HEK293 (cell line): ENCODE results near the gene NATD1.

Experiments used
- CTCF ChIA-PET: fragments of 350-600 bp; formaldehyde crosslinking; extraction: SDS; loops from one replicate; lab custom pipeline; 2021; ENCODE audit warnings: antibody characterized with exemption; lab: Yijun Ruan, JAX
- POLR2A ChIA-PET: fragments of 300-600 bp; formaldehyde crosslinking; extraction: SDS; loops from one replicate; lab custom pipeline; 2020; ENCODE audit warnings: antibody characterized with exemption, inconsistent platforms; lab: Yijun Ruan, JAX
- H3K27ac ChIP-seq: fragments of 200-500 bp; sonication (Bioruptor generic); 2 replicates; pipeline ENCODE4 v1.5.1; 2014; ENCODE audit warnings: low read depth, low read length, control low read depth, inconsistent platforms; ENCODE audit errors: extremely low read depth
- H3K36me3 ChIP-seq, 2 experiments: fragments of 200-500 bp in 1 of 2; sonication (Bioruptor generic) in 1 of 2; 1 replicate in 1 of 2; 2 replicates in 1 of 2; pipeline ENCODE4 v1.5.1; 2014 to 2017; ENCODE audit warnings: inconsistent platforms in 2 of 2, low read length in 2 of 2; ENCODE audit not compliant: control insufficient read depth in 2 of 2, insufficient read depth in 1 of 2
- H3K4me1 ChIP-seq: fragments of 200-500 bp; sonication (Bioruptor generic); 2 replicates; pipeline ENCODE4 v1.5.1; 2014; ENCODE audit warnings: mild to moderate bottlenecking, low read length, inconsistent platforms; ENCODE audit not compliant: control insufficient read depth, insufficient read depth
- H3K4me3 ChIP-seq: 2 replicates; pipeline ENCODE4 v1.5.1; 2011; ENCODE audit warnings: low read depth, mild to moderate bottlenecking, control low read depth, low read length, moderate library complexity
- H3K9me3 ChIP-seq: fragments of 200-500 bp; sonication (Bioruptor generic); 2 replicates; pipeline ENCODE4 v1.5.1; 2014; ENCODE audit warnings: low read depth, low read length, inconsistent platforms; ENCODE audit not compliant: control insufficient read depth, insufficient read depth
- ATF2 ChIP-seq: fragments of 450-650 bp; formaldehyde crosslinking; IDR thresholded peaks from 2 replicates; pipeline ENCODE4 v1.5.1; 2016; ENCODE audit warnings: missing biosample characterization, missing genetic modification characterization, low read depth
- CTCF ChIP-seq: fragments of 450-650 bp; formaldehyde crosslinking; IDR thresholded peaks from 2 replicates; pipeline ENCODE4 v1.5.1; 2016; ENCODE audit warnings: missing biosample characterization, missing genetic modification characterization
- EGR2 ChIP-seq: fragments of 450-650 bp; formaldehyde crosslinking; IDR thresholded peaks from 2 replicates; pipeline ENCODE4 v1.5.1; 2016; ENCODE audit warnings: low read depth, missing biosample characterization, missing genetic modification characterization
- KLF9 ChIP-seq: fragments of 450-650 bp; formaldehyde crosslinking; IDR thresholded peaks from 2 replicates; pipeline ENCODE4 v1.5.1; 2016; ENCODE audit warnings: missing biosample characterization, missing genetic modification characterization, low read depth
- SALL2 ChIP-seq: fragments of 450-650 bp; formaldehyde crosslinking; IDR thresholded peaks from 2 replicates; pipeline ENCODE4 v1.5.0; 2017; ENCODE audit warnings: missing biosample characterization, mild to moderate bottlenecking, missing genetic modification characterization, borderline replicate concordance
- SP3 ChIP-seq: fragments of 450-650 bp; formaldehyde crosslinking; IDR thresholded peaks from 2 replicates; pipeline ENCODE4 v1.5.1; 2016; ENCODE audit warnings: missing biosample characterization, missing genetic modification characterization
- TRIM28 ChIP-seq: IDR thresholded peaks from 2 replicates; pipeline ENCODE4 v1.6.1; 2011; ENCODE audit warnings: low read length, control low read depth, borderline replicate concordance
- ZBTB17 ChIP-seq: fragments of 450-650 bp; formaldehyde crosslinking; IDR thresholded peaks from 2 replicates; pipeline ENCODE4 v1.5.1; 2016; ENCODE audit warnings: missing biosample characterization, missing genetic modification characterization
- ZBTB6 ChIP-seq: fragments of 450-650 bp; formaldehyde crosslinking; IDR thresholded peaks from 2 replicates; pipeline ENCODE4 v1.5.1; 2017; ENCODE audit warnings: missing biosample characterization, missing genetic modification characterization
- ZBTB8A ChIP-seq: fragments of 450-650 bp; formaldehyde crosslinking; IDR thresholded peaks from 2 replicates; pipeline ENCODE4 v1.5.1; 2016; ENCODE audit warnings: missing biosample characterization, missing genetic modification characterization
- ZNF132 ChIP-seq: fragments of 450-650 bp; formaldehyde crosslinking; IDR thresholded peaks from 2 replicates; pipeline ENCODE4 v1.5.1; 2017; ENCODE audit warnings: missing biosample characterization, missing genetic modification characterization, borderline replicate concordance
- ZNF488 ChIP-seq: fragments of 450-650 bp; formaldehyde crosslinking; IDR thresholded peaks from 2 replicates; pipeline ENCODE4 v1.5.1; 2016; ENCODE audit warnings: missing biosample characterization, missing genetic modification characterization
- ZNF623 ChIP-seq: fragments of 450-650 bp; formaldehyde crosslinking; IDR thresholded peaks from 2 replicates; pipeline ENCODE4 v1.5.1; 2016; ENCODE audit warnings: missing biosample characterization, missing genetic modification characterization
- ZNF785 ChIP-seq: fragments of 450-650 bp; formaldehyde crosslinking; IDR thresholded peaks from 2 replicates; pipeline ENCODE4 v1.5.1; 2016; ENCODE audit warnings: missing biosample characterization, missing genetic modification characterization

Gene NATD1

GRCh38 chr17:21272881-21273792 lies 19.9 kb upstream of the NATD1 start (continued):
- TF ChIP-seq ZBTB6 (tag by site-specific recombination) (peak; percentile 95), ZBTB17 (tag by site-specific recombination) (0 out of 2 replicates have a peak, but pooled peaks have one; percentile 14), SP3 (tag by site-specific recombination) (peak; percentile 66), TRIM28 (no peak), SALL2 (tag by site-specific recombination) (no peak), ZNF488 (no peak), ZNF623 (tag by site-specific recombination) (no peak)
- TF ChIP-seq, all 188 proteins: peak for 9

- H3K9me3 ChIP-seq = no peaks in the 10 kb centered on the region
- no peak overlapping the region for H3K27ac ChIP-seq
- peaks cover 4% of the 10 kb centered on the region; the same call in 1 of the 2 replicates for H3K4me1 ChIP-seq
- no peak for TF ChIP-seq CTCF (tag by site-specific recombination)
- no peak for TF ChIP-seq ZBTB8A
- TF ChIP-seq ZNF785 (tag by site-specific recombination) = no peak
- POLR2A ChIA-PET = interaction anchor here (1.0 to 6.1 kb wide), 2 partner anchors 13 to 14 kb away, joined by 4 to 42 read pairs; no protein-coding TSS in a partner anchor
- no peaks in the 10 kb centered on the region for H3K36me3 ChIP-seq
- no peak overlapping the region for H3K4me3 ChIP-seq
- CTCF ChIA-PET = interaction anchor here (1.4 kb wide), 1 partner anchor 153 kb away, joined by 5 read pairs; no protein-coding TSS in a partner anchor
These were observed 19.0 kb upstream of the NATD1 start for GRCh38 chr17:21272250-21272649.

- Histone ChIP-seq H3K9me3 (no peaks in the 10 kb centered on the region), H3K27ac (no peak overlapping the region), H3K36me3 (no peaks in the 10 kb centered on the region), H3K4me1 (peaks cover 4% of the 10 kb centered on the region; the same call in 1 of the 2 replicates), H3K4me3 (no peak overlapping the region)
- ChIA-PET POLR2A (no interaction called here), CTCF (no interaction called here)
- no peak for TF ChIP-seq ZNF132
- 0 out of 2 replicates have a peak, but pooled peaks have one; percentile 8 for TF ChIP-seq EGR2 (tag by site-specific recombination)
- peak; percentile 36; the same call in 1 of the 2 replicates for TF ChIP-seq ATF2 (tag by site-specific recombination)
- no peak for TF ChIP-seq KLF9
These were observed 18.4 kb upstream of the NATD1 start for GRCh38 chr17:21271454-21272183.
